Activated T-helper 17 cell treated with anti-CD3 and anti-CD28 coated beads, Interleukin-2, amount 50 U/mL, for 72 hours (primary cell): Measurements from ENCODE around the gene ARHGAP25. TPM values are rescaled to one million over a fixed set of nuclear protein-coding genes. Genes with fewer than 3 reads are reported as not detected.

ENCODE experiments used
- ATAC-seq: fragments of 150-1000 bp; cut with Tn5 transposase; replicated peaks from 2 replicates; pipeline ENCODE4 v1.10.0; 2021; ENCODE audit warnings: mild to moderate bottlenecking, moderate library complexity
- H3K27ac Mint-ChIP-seq: one replicate; pipeline ENCODE4 v1.8.0; 2022; ENCODE audit warnings: mixed read lengths
- H3K27me3 Mint-ChIP-seq: one replicate; pipeline ENCODE4 v1.8.0; 2022; ENCODE audit warnings: mixed read lengths
- H3K36me3 Mint-ChIP-seq: one replicate; pipeline ENCODE4 v1.8.0; 2022; ENCODE audit warnings: low read depth, mild to moderate bottlenecking, mixed read lengths
- H3K4me1 Mint-ChIP-seq: one replicate; pipeline ENCODE4 v1.8.0; 2022; ENCODE audit warnings: mixed read lengths
- H3K4me3 Mint-ChIP-seq: one replicate; pipeline ENCODE4 v1.8.0; 2022; ENCODE audit warnings: mild to moderate bottlenecking, mixed read lengths
- H3K9me3 Mint-ChIP-seq: one replicate; pipeline ENCODE4 v1.8.0; 2022; ENCODE audit warnings: mixed read lengths
- total RNA-seq, 2 donors: library from RNA; stranded (reverse); gene quantifications; one replicate each; pipeline ENCODE4 v1.2.3, GENCODE V29; 2022

ARHGAP25 gene
- total RNA-seq, 2 donors from 2014 or later, result 54.0 to 95.9 TPM

- Mint-ChIP-seq H3K27ac (peak overlapping the region; percentile 27), H3K4me3 (no peak overlapping the region), H3K4me1 (peaks cover 28% of the 10 kb centered on the region), H3K9me3 (no peaks in the 10 kb centered on the region), H3K27me3 (no peaks in the 10 kb centered on the region), H3K36me3 (peaks cover 86% of the 10 kb centered on the region)
- no peak for ATAC-seq
Measured at GRCh38 chr2:68824831-68825230, 90.2 kb downstream of the ARHGAP25 start.

- Mint-ChIP-seq H3K4me1 (peaks cover 32% of the 10 kb centered on the region), H3K27me3 (no peaks in the 10 kb centered on the region), H3K9me3 (no peaks in the 10 kb centered on the region), H3K36me3 (peaks cover 76% of the 10 kb centered on the region), H3K27ac (peak overlapping the region; percentile 27), H3K4me3 (no peak overlapping the region)
- no peak for ATAC-seq
Measured at GRCh38 chr2:68825866-68826265, 91.3 kb downstream of the ARHGAP25 start.

- Mint-ChIP-seq H3K36me3 (peaks cover 58% of the 10 kb centered on the region), H3K4me3 (no peak overlapping the region), H3K9me3 (no peaks in the 10 kb centered on the region), H3K4me1 (peaks cover 46% of the 10 kb centered on the region), H3K27me3 (no peaks in the 10 kb centered on the region), H3K27ac (peak overlapping the region; percentile 33)
- no peak for ATAC-seq
Measured at GRCh38 chr2:68827666-68828065, 93.1 kb downstream of the ARHGAP25 start.

GRCh38 chr2:68828887-68829708 lies 94.5 kb downstream of the ARHGAP25 start:
- Mint-ChIP-seq H3K9me3 (no peaks in the 10 kb centered on the region), H3K4me1 (peaks cover 43% of the 10 kb centered on the region), H3K4me3 (peak overlapping the region; percentile 81), H3K27me3 (no peaks in the 10 kb centered on the region), H3K27ac (peak overlapping the region; percentile 83), H3K36me3 (peaks cover 44% of the 10 kb centered on the region)
- ATAC-seq, result peak; percentile 33

- Mint-ChIP-seq H3K4me1 (peaks cover 43% of the 10 kb centered on the region), H3K27me3 (no peaks in the 10 kb centered on the region), H3K4me3 (peak overlapping the region; percentile 81), H3K36me3 (peaks cover 37% of the 10 kb centered on the region), H3K27ac (peak overlapping the region; percentile 83), H3K9me3 (no peaks in the 10 kb centered on the region)
- ATAC-seq, result peak; percentile 10
Measured at GRCh38 chr2:68829749-68830148, 95.1 kb downstream of the ARHGAP25 start.

- H3K4me1 Mint-ChIP-seq, result peaks cover 43% of the 10 kb centered on the region
- H3K27me3 Mint-ChIP-seq, result no peaks in the 10 kb centered on the region
- ATAC-seq, result peak; percentile 30
- peaks cover 17% of the 10 kb centered on the region for H3K36me3 Mint-ChIP-seq
- H3K4me3 Mint-ChIP-seq, result peak overlapping the region; percentile 81
- H3K27ac Mint-ChIP-seq, result peak overlapping the region; percentile 94
- no peaks in the 10 kb centered on the region for H3K9me3 Mint-ChIP-seq
Measured at GRCh38 chr2:68831686-68832232, 97.1 kb downstream of the ARHGAP25 start.

GRCh38 chr2:68832233-68832869 lies 97.7 kb downstream of the ARHGAP25 start:
- Mint-ChIP-seq H3K4me1 (peaks cover 43% of the 10 kb centered on the region), H3K36me3 (peaks cover 13% of the 10 kb centered on the region), H3K27ac (peak overlapping the region; percentile 94), H3K9me3 (no peaks in the 10 kb centered on the region), H3K4me3 (peak overlapping the region; percentile 81), H3K27me3 (no peaks in the 10 kb centered on the region)
- peak; percentile 83 for ATAC-seq

GRCh38 chr2:68833162-68833561 lies 98.6 kb downstream of the ARHGAP25 start:
- no peaks in the 10 kb centered on the region for H3K27me3 Mint-ChIP-seq
- H3K36me3 Mint-ChIP-seq, result peaks cover 6% of the 10 kb centered on the region
- ATAC-seq, result no peak
- H3K9me3 Mint-ChIP-seq, result no peaks in the 10 kb centered on the region
- peak overlapping the region; percentile 94 for H3K27ac Mint-ChIP-seq
- H3K4me1 Mint-ChIP-seq, result peaks cover 45% of the 10 kb centered on the region
- peak overlapping the region; percentile 81 for H3K4me3 Mint-ChIP-seq

GRCh38 chr2:68834737-68835376 lies 100.2 kb downstream of the ARHGAP25 start:
- Mint-ChIP-seq H3K4me1 (peaks cover 31% of the 10 kb centered on the region), H3K27ac (no peak overlapping the region), H3K27me3 (no peaks in the 10 kb centered on the region), H3K9me3 (no peaks in the 10 kb centered on the region), H3K36me3 (no peaks in the 10 kb centered on the region), H3K4me3 (no peak overlapping the region)
- ATAC-seq, result no peak

- no peak for ATAC-seq
- Mint-ChIP-seq H3K4me3 (no peak overlapping the region), H3K36me3 (no peaks in the 10 kb centered on the region), H3K27me3 (no peaks in the 10 kb centered on the region), H3K27ac (no peak overlapping the region), H3K4me1 (peaks cover 26% of the 10 kb centered on the region), H3K9me3 (no peaks in the 10 kb centered on the region)
Measured at GRCh38 chr2:68835621-68836020, 101.0 kb downstream of the ARHGAP25 start.

- ATAC-seq, result peak; percentile 12
- H3K27me3 Mint-ChIP-seq, result no peaks in the 10 kb centered on the region
- peak overlapping the region; percentile 84 for H3K27ac Mint-ChIP-seq
- H3K9me3 Mint-ChIP-seq, result no peaks in the 10 kb centered on the region
- peak overlapping the region; percentile 64 for H3K4me3 Mint-ChIP-seq
- no peaks in the 10 kb centered on the region for H3K36me3 Mint-ChIP-seq
- peaks cover 14% of the 10 kb centered on the region for H3K4me1 Mint-ChIP-seq
Measured at GRCh38 chr2:68837164-68837860, 102.7 kb downstream of the ARHGAP25 start.

GRCh38 chr2:68837861-68838341 lies 103.3 kb downstream of the ARHGAP25 start:
- H3K27me3 Mint-ChIP-seq, result no peaks in the 10 kb centered on the region
- peak; percentile 93 for ATAC-seq
- H3K27ac Mint-ChIP-seq, result peak overlapping the region; percentile 84

GRCh38 chr2:68838641-68839040 lies 104.0 kb downstream of the ARHGAP25 start:
- Mint-ChIP-seq H3K27ac (no peak overlapping the region), H3K4me1 (peaks cover 7% of the 10 kb centered on the region), H3K4me3 (no peak overlapping the region), H3K27me3 (no peaks in the 10 kb centered on the region), H3K9me3 (no peaks in the 10 kb centered on the region), H3K36me3 (no peaks in the 10 kb centered on the region)
- ATAC-seq, result no peak

More at GRCh38 chr2:68837861-68838341, 103.3 kb downstream of the ARHGAP25 start:
- H3K4me1 Mint-ChIP-seq, result peaks cover 8% of the 10 kb centered on the region
- peak overlapping the region; percentile 64 for H3K4me3 Mint-ChIP-seq
- no peaks in the 10 kb centered on the region for H3K9me3 Mint-ChIP-seq
- no peaks in the 10 kb centered on the region for H3K36me3 Mint-ChIP-seq
